ENCODE measurements around the gene FSIP1. TPM values are rescaled to one million over a fixed set of nuclear protein-coding genes. Genes with fewer than 3 reads are reported as not detected.

The FSIP1 gene
- total RNA-seq, 1 donor = 0.27 TPM

DNA sequence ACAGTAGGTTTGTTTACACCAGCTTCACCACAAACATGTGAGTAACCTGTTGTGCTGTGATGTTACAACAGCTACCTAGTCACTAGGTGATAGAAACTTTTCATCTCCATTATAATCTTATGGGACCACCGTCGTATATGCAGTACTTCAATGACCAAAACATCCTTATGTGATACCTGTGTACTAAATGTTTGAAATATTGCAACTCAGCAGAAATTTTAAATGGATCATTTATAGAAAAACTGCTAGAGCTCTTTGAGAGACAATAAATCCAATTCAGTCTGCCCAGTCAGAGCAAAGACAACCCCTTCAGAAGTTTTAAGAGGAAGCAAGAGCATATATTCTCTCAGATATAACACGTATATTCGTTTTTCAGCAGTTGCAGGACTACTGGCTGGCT is 128.3 kb downstream of the FSIP1 start:
- DNase-seq (ENCODE audit: low read depth in 2 of 3, low spot score in 2 of 3) = no peak

DNA sequence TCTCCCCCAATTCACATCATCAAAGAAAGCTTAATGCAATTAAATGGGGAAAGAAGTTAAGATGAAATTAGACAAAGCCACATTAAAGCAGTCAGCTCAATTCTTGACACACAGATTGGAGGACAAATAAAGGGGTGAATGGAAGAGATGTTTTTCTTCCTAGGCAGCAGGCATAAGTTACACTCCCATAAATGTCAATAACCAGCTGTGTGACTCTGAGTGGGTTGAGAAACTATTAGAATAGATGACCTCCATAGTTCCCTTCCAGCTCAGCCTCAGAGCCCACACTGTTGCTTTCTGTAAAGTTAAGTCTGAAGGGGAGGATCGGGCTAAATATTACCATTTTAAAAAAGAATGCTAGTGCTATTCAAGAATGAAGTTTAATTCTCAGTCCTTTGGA is 130.8 kb downstream of the FSIP1 start:
- DNase-seq (ENCODE audit: low read depth in 2 of 3, low spot score in 2 of 3) = no peak

GRCh38 chr15:39651295-39651694 is 131.3 kb downstream of the FSIP1 start:
- DNase-seq (ENCODE audit: low read depth in 2 of 3, low spot score in 2 of 3) = no peak

DNA sequence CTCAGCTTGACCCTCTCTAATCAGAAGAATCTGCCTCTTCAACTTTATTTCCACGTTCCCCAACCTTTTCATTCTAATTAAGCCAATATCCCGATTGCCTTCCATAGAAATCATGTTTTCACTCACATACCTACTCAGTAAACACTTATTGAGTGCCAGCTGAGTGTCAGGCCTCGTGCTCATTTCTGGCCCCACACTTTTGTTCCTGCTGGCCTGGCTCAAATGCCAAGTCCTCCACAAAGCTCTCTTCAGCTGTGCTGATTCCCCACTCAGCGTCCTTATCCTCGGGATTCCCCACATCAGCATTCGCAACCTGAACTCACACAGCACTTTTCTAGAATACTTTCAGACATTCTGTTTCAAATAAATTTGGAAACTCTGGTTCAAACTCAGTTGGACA is 132.9 kb downstream of the FSIP1 start:
- DNase-seq (ENCODE audit: low read depth in 2 of 3, low spot score in 2 of 3) = no peak

GRCh38 chr15:39646425-39646824 is 136.2 kb downstream of the FSIP1 start:
- DNase-seq (ENCODE audit: low read depth in 2 of 3, low spot score in 2 of 3) = no peak

DNA sequence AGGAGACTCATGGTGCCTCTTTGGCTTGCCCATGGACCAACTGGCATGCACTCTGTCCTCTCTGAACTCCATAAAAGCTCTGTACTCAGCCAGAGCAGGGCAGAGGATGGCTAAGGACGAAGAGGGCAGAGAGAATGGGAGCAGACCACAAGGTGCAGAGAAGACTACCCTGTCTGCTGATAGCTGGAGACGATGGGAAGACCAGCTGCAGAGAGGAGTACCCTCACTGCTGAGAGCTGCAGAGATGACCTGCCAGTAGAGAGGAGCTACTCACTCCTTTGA is 136.7 kb downstream of the FSIP1 start:
- no peak for DNase-seq (ENCODE audit: low read depth in 2 of 3, low spot score in 2 of 3)

DNA sequence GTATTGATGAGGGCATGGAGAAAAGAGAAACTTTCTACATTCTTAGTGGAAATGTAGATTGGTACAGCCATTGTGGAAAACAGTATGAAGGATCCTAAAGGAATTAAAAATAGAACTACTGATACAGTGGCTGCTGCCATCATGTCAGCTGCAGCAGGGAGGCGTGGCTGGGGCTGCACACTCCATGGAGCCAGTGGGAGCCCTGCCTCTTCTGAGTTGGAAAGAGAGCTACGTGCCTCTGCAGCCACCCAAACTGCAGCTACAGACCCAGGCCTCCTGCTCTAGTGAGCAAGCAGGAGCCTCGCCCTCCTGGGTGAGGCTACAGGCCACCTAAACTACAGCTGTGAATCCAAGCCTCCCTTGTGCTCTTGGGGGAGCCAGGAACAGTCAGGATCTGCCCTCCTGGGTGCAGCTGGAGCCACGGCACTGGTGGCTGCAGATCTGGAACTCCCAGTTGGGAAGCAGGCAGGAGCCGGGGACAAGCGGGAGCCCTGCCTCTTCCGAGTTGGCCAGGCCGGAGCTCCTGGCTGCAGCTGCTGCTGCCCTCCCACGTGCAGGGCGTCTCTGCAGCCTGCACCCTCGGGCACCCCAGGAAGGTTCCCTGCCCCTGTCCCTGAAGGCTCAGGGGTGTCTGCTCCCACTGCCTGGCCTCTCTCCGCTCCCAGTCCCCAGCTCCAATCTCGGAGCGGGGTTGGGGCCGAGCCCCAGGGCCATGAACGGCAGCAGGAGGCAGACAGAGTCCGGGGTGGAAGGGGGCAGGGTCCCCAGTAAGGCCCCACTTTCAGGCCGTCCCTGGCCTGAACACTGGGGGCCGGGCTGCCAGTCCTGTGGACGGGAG is 137.3 kb downstream of the FSIP1 start:
- no peak for DNase-seq (ENCODE audit: low read depth in 2 of 3, low spot score in 2 of 3)

- no peak for DNase-seq (ENCODE audit: low read depth in 2 of 3, low spot score in 2 of 3)
Measured at GRCh38 chr15:39644136-39644535, 138.5 kb downstream of the FSIP1 start.

DNA sequence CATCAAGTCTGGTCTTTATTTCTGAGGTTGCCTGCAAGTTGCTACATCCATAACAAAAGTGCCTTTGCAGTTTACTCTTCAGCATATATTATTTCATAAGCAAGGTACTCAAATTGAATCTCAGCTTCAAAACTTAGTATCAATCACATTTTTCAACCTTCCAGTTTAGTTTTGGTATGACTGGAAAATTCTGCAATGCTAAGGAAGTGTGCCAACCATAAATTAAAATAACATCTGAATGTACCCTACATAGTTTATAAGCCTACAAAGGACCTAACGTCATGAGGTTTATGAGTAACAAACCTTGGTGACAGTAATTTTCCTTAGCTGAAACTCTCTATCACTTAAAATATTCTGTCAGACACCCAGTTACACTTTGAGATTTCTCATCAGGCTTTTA is 138.9 kb downstream of the FSIP1 start:
- DNase-seq (ENCODE audit: low read depth in 2 of 3, low spot score in 2 of 3) = no peak

DNA sequence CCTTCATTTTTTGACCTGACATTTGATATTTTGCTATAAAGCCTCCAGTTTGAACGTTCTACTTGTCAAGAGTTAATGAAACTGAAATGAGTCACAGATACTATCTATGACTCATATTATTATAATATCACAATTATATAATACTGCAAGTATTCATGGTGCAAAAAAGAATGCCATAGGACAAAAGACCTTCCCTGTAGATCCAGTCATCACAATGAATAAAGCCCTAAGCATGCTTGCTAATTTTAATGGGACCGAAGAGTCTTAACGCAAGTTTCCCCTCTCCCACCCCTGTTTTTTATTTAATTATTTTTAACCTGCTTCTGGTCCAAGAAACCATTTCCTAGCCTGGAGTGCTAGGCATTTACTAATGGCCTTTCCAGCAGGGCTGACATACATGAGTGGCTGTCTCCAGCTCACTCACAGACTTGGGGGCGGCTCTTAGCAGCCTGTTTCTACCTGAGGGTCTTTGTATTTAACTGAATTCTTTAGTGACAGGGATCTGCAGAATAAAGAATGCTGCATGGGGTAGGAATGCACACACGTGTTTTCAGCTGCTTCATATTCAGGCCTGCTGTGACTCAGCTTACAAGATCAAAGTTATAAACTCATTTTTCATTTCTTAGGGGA is 140.5 kb downstream of the FSIP1 start:
- no peak for DNase-seq (ENCODE audit: low read depth in 2 of 3, low spot score in 2 of 3)

GRCh38 chr15:39641191-39641889 is 141.3 kb downstream of the FSIP1 start:
- DNase-seq (ENCODE audit: low read depth in 2 of 3, low spot score in 2 of 3) = no peak

DNA sequence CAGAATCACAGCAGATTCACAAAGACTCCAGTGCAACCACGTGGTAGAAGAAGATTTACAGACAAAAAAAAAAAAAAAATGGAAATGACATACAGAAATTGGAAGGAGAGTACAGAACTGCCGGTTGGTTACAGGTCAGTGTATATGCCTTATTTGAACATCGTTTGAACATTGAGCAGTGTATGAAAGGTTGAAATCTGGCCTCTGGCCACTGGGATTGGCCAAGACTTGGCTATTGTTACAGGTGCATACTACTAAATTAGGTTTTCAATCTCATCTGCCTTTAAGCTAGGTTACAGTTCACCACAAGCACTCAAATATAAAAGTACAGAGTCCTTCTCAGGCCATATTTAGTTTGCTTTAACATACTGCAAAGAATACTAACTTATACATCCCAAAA is 142.0 kb downstream of the FSIP1 start:
- DNase-seq (ENCODE audit: low read depth in 2 of 3, low spot score in 2 of 3) = no peak

GRCh38 chr15:39639037-39639436 is 143.6 kb downstream of the FSIP1 start:
- DNase-seq (ENCODE audit: low read depth in 2 of 3, low spot score in 2 of 3) = no peak

DNA sequence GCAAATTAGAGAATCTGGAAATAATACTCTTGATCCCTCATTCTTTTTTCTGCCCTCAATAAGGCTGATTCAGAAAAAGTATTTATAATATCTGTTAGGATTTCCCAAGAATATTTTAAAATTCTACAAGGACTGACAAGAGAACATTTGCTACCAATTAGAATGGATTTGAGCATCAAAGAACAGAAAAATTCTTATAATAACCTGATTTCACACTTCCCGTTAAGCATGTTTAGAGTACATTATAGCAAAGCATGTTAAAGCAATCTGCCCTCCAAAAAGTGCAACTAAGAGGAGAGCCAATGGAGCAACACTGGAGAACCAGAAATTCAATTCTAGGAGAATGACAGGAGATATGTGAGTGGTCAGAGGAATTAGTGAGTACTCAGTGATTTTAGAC is 144.6 kb downstream of the FSIP1 start:
- DNase-seq (ENCODE audit: low read depth in 2 of 3, low spot score in 2 of 3) = no peak

GRCh38 chr15:39631357-39631756 is 151.3 kb downstream of the FSIP1 start:
- no peak for DNase-seq (ENCODE audit: low read depth in 2 of 3, low spot score in 2 of 3)

- no peak for DNase-seq (ENCODE audit: low read depth in 2 of 3, low spot score in 2 of 3)
Measured at GRCh38 chr15:39629906-39630305, 152.7 kb downstream of the FSIP1 start.

- peak in 2 of 3 donors; percentile 30 to 38 for DNase-seq (ENCODE audit: low read depth in 2 of 3, low spot score in 2 of 3)
Measured at GRCh38 chr15:39629371-39629770, 153.3 kb downstream of the FSIP1 start.

- no peak for DNase-seq (ENCODE audit: low read depth in 2 of 3, low spot score in 2 of 3)
Measured at GRCh38 chr15:39628546-39629257, 153.9 kb downstream of the FSIP1 start.

DNA sequence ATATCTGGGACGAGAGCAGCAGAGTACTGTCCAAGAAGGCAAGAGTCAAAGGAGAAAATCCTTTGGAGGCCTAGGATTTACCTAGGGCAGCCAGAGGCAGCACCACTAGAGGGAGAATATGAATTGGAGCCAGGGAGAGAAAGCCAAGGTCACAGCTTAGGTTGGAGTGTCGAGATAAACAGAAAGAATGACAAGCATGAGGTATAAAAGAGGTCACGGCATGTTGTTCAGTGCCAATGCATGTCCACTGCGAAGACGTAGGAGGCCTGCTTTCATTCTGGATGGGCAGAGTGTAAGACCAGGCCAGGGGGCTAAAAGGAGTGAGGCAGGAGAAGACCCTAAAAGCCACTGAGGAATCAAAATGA is 154.5 kb downstream of the FSIP1 start:
- DNase-seq (ENCODE audit: low read depth in 2 of 3, low spot score in 2 of 3) = no peak

DNA sequence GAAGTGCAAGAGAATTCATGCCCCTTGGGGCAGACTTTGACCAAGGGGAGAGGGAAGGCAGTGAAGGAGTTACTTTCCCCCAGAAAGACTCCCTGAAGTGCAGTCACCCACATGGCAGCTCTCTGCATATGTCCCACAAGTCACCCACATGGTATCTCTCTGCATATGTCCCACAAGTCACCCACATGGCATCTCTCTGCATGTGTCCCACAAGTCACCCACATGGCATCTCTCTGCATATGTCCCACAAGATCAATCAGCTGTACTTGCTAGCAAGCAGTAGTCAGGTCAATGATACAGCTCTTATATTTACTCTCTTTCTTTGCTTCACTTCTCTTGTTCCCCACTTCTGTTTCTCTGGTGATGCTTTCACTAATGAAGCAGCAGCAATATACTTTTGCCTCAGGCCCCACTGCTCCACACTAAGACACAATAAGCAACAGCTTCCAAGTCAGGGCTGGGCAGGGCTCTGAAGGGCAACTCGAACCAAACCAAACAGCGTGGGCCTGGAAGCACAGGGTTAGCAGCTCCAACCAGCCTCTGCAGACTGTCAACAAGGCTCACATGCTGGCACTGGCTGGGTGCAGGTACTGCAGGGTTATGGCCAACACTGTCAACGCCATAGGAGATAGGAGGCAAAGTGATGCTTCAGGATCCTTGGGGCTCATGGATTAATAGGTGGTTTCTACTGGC is 155.0 kb downstream of the FSIP1 start:
- no peak for DNase-seq (ENCODE audit: low read depth in 2 of 3, low spot score in 2 of 3)

- DNase-seq (ENCODE audit: low read depth in 2 of 3, low spot score in 2 of 3) = no peak
Measured at GRCh38 chr15:39625856-39626255, 156.8 kb downstream of the FSIP1 start.

Data from hematopoietic multipotent progenitor cell (in vitro differentiated cells).